ENCODE measurements around the gene SNCB. TPM values are rescaled to one million over a fixed set of nuclear protein-coding genes. Genes with fewer than 3 reads are reported as not detected.

Gene SNCB
- total RNA-seq, 5 donors from 2014 or later (not counting 1 experiment from before 2014, with no cell fraction given): not detected

- peaks cover 30 to 38% (median 32%) of the 10 kb centered on the region in 3 donors for H3K4me1 Mint-ChIP-seq
- ChIA-PET POLR2A (no interaction called here), CTCF (interaction anchor here (0.6 to 2.0 kb wide), 6 partner anchors 11 to 1408 kb away, joined by 3 to 9 read pairs (median 3); no protein-coding TSS in a partner anchor)
- DNase-seq (peak in 3 of 35 experiments; percentile 4 to 64 (median 24)), ATAC-seq (replicated peaks in 1 of 4) (peak in 2 of 4 experiments; percentile 34 to 39)
- peaks cover 6 to 7% of the 10 kb centered on the region in 2 donors for H3K27me3 Mint-ChIP-seq
- Histone ChIP-seq H3K27me3 (replicated peaks in 1 of 2; ENCODE audit: control insufficient read depth in 2 of 2, extremely low read depth in 1 of 2, insufficient read depth in 2 of 2, low read length in 1 of 2) (peaks cover 0 to 19% of the 10 kb centered on the region in 2 experiments), H3K9me3 (no peaks in the 10 kb centered on the region), H3K4me1 (ENCODE audit: control insufficient read depth in 1 of 2, extremely low read depth in 1 of 2, insufficient read depth in 2 of 2, low read length in 2 of 2) (peaks cover 7 to 45% of the 10 kb centered on the region in 2 experiments), H3K4me3 (ENCODE audit: control insufficient read depth in 1 of 2, extremely low read depth in 1 of 2, low read length in 1 of 2) (peak overlapping the region; percentile 33 to 52), H3K36me3 (ENCODE audit: control insufficient read depth in 2 of 2, extremely low read depth in 1 of 2, insufficient read depth in 1 of 2, low read length in 1 of 2) (peaks cover 0 to 11% of the 10 kb centered on the region in 2 donors), H3K27ac (ENCODE audit: low read length) (peak overlapping the region; percentile 37)
- no peaks in the 10 kb centered on the region for H3K9me3 Mint-ChIP-seq
- WGBS (ENCODE audit: insufficient coverage): 46% methylated on average over 5 of the region's 11 CpGs
- peak overlapping the region; percentile 92 to 93 for H3K27ac Mint-ChIP-seq
- peaks cover 7% of the 10 kb centered on the region for H3K36me3 Mint-ChIP-seq
- peak overlapping the region; percentile 68 to 78 (median 71) for H3K4me3 Mint-ChIP-seq
These were observed 28.6 kb upstream of the SNCB start for GRCh38 chr5:176658817-176659511.

- peaks cover 7 to 54% of the 10 kb centered on the region in 2 experiments for H3K4me1 ChIP-seq (ENCODE audit: control insufficient read depth in 1 of 2, extremely low read depth in 1 of 2, insufficient read depth in 2 of 2, low read length in 2 of 2)
- peak; percentile 71 to 79 (median 74) for ATAC-seq (replicated peaks in 1 of 4)
- H3K27ac ChIP-seq (ENCODE audit: low read length): no peak overlapping the region
- H3K27ac Mint-ChIP-seq: peak overlapping the region; percentile 46 to 93
- H3K27me3 Mint-ChIP-seq: peaks cover 2 to 3% of the 10 kb centered on the region in 2 donors
- peak overlapping the region; percentile 68 to 78 (median 71) for H3K4me3 Mint-ChIP-seq
- CTCF ChIA-PET: interaction anchor here (0.6 to 2.0 kb wide), 5 partner anchors 10 to 1409 kb away, joined by 3 to 9 read pairs (median 3); partner anchors contain the start of gene CLTB (in 1 of the 2)
- H3K4me3 ChIP-seq (ENCODE audit: control insufficient read depth in 1 of 2, extremely low read depth in 1 of 2, low read length in 1 of 2): peak overlapping the region in 1 of 2 donors; percentile 3
- peaks cover 38 to 46% (median 39%) of the 10 kb centered on the region in 3 donors for H3K4me1 Mint-ChIP-seq
- peak; percentile 19 to 81 (median 56) for DNase-seq
- 86% methylated on average over 8 of the region's 14 CpGs for WGBS (ENCODE audit: insufficient coverage)
- POLR2A ChIA-PET: no interaction called here
- peaks cover 0 to 11% of the 10 kb centered on the region in 2 donors for H3K36me3 ChIP-seq (ENCODE audit: control insufficient read depth in 2 of 2, extremely low read depth in 1 of 2, insufficient read depth in 1 of 2, low read length in 1 of 2)
- no peaks in the 10 kb centered on the region for H3K9me3 ChIP-seq
- H3K27me3 ChIP-seq (replicated peaks in 1 of 2; ENCODE audit: control insufficient read depth in 2 of 2, extremely low read depth in 1 of 2, insufficient read depth in 2 of 2, low read length in 1 of 2): peaks cover 0 to 16% of the 10 kb centered on the region in 2 experiments
- H3K9me3 Mint-ChIP-seq: no peaks in the 10 kb centered on the region
- peaks cover 15% of the 10 kb centered on the region for H3K36me3 Mint-ChIP-seq
These were observed 27.8 kb upstream of the SNCB start for GRCh38 chr5:176658007-176658599.

- H3K27ac Mint-ChIP-seq: no peak overlapping the region
- H3K4me3 ChIP-seq (ENCODE audit: control insufficient read depth in 1 of 2, extremely low read depth in 1 of 2, low read length in 1 of 2): no peak overlapping the region
- peaks cover 0 to under 1% of the 10 kb centered on the region in 2 donors for H3K27me3 Mint-ChIP-seq
- H3K4me1 Mint-ChIP-seq: peaks cover 52 to 62% (median 55%) of the 10 kb centered on the region in 3 donors
- ChIA-PET CTCF (interaction anchor here in 1 of 2 donors (1.0 kb wide), 1 partner anchor 10 kb away, joined by 3 read pairs; no protein-coding TSS in a partner anchor), POLR2A (no interaction called here)
- no peak for DNase-seq
- no peaks in the 10 kb centered on the region for H3K9me3 Mint-ChIP-seq
- peaks cover 15% of the 10 kb centered on the region for H3K36me3 Mint-ChIP-seq
- H3K4me1 ChIP-seq (ENCODE audit: control insufficient read depth in 1 of 2, extremely low read depth in 1 of 2, insufficient read depth in 2 of 2, low read length in 2 of 2): peaks cover 11 to 70% of the 10 kb centered on the region in 2 experiments
- no peak for ATAC-seq (replicated peaks in 1 of 4)
- H3K4me3 Mint-ChIP-seq: no peak overlapping the region
- no peaks in the 10 kb centered on the region for H3K9me3 ChIP-seq
- H3K27ac ChIP-seq (ENCODE audit: low read length): no peak overlapping the region
- H3K27me3 ChIP-seq (replicated peaks in 1 of 2; ENCODE audit: control insufficient read depth in 2 of 2, extremely low read depth in 1 of 2, insufficient read depth in 2 of 2, low read length in 1 of 2): peaks cover 0 to 4% of the 10 kb centered on the region in 2 experiments
- 95% methylated on average over 13 of the region's 13 CpGs for WGBS (ENCODE audit: insufficient coverage)
- H3K36me3 ChIP-seq (ENCODE audit: control insufficient read depth in 2 of 2, extremely low read depth in 1 of 2, insufficient read depth in 1 of 2, low read length in 1 of 2): peaks cover 0 to 14% of the 10 kb centered on the region in 2 donors
These were observed 26.2 kb upstream of the SNCB start for GRCh38 chr5:176656467-176656990.

GRCh38 chr5:176654856-176655255 is 24.5 kb upstream of the SNCB start:
- H3K4me1 Mint-ChIP-seq: peaks cover 60 to 67% (median 60%) of the 10 kb centered on the region in 3 donors
- DNase-seq (peak in 3 of 35 experiments; percentile 15 to 27 (median 24)), ATAC-seq (replicated peaks in 1 of 4) (peak in 1 of 4 experiments; percentile 36)
- no peak overlapping the region for H3K27ac Mint-ChIP-seq
- Histone ChIP-seq H3K27me3 (replicated peaks in 1 of 2; ENCODE audit: control insufficient read depth in 2 of 2, extremely low read depth in 1 of 2, insufficient read depth in 2 of 2, low read length in 1 of 2) (no peaks in the 10 kb centered on the region), H3K9me3 (no peaks in the 10 kb centered on the region), H3K4me3 (ENCODE audit: control insufficient read depth in 1 of 2, extremely low read depth in 1 of 2, low read length in 1 of 2) (no peak overlapping the region), H3K36me3 (ENCODE audit: control insufficient read depth in 2 of 2, extremely low read depth in 1 of 2, insufficient read depth in 1 of 2, low read length in 1 of 2) (peaks cover 0 to 14% of the 10 kb centered on the region in 2 donors), H3K4me1 (ENCODE audit: control insufficient read depth in 1 of 2, extremely low read depth in 1 of 2, insufficient read depth in 2 of 2, low read length in 2 of 2) (peaks cover 11 to 72% of the 10 kb centered on the region in 2 experiments), H3K27ac (ENCODE audit: low read length) (no peak overlapping the region)
- ChIA-PET CTCF (no interaction called here), POLR2A (no interaction called here)
- H3K4me3 Mint-ChIP-seq: no peak overlapping the region
- H3K36me3 Mint-ChIP-seq: peaks cover 15% of the 10 kb centered on the region
- no CpG with 5 or more reads among the region's 14 CpGs for WGBS (ENCODE audit: insufficient coverage)
- H3K9me3 Mint-ChIP-seq: no peaks in the 10 kb centered on the region
- H3K27me3 Mint-ChIP-seq: no peaks in the 10 kb centered on the region

GRCh38 chr5:176653401-176654385 is 23.4 kb upstream of the SNCB start:
- H3K4me1 ChIP-seq (ENCODE audit: control insufficient read depth in 1 of 2, extremely low read depth in 1 of 2, insufficient read depth in 2 of 2, low read length in 2 of 2): peaks cover 11 to 73% of the 10 kb centered on the region in 2 experiments
- H3K27ac Mint-ChIP-seq: peak overlapping the region; percentile 77 to 85
- H3K4me3 Mint-ChIP-seq: peak overlapping the region in 1 of 3 donors; percentile 21

More at GRCh38 chr5:176653401-176654385, 23.4 kb upstream of the SNCB start:
- Histone ChIP-seq H3K9me3 (no peaks in the 10 kb centered on the region), H3K36me3 (ENCODE audit: control insufficient read depth in 2 of 2, extremely low read depth in 1 of 2, insufficient read depth in 1 of 2, low read length in 1 of 2) (peaks cover 0 to 14% of the 10 kb centered on the region in 2 donors), H3K27ac (ENCODE audit: low read length) (peak overlapping the region; percentile 19), H3K4me3 (ENCODE audit: control insufficient read depth in 1 of 2, extremely low read depth in 1 of 2, low read length in 1 of 2) (no peak overlapping the region), H3K27me3 (replicated peaks in 1 of 2; ENCODE audit: control insufficient read depth in 2 of 2, extremely low read depth in 1 of 2, insufficient read depth in 2 of 2, low read length in 1 of 2) (no peaks in the 10 kb centered on the region)
- H3K27me3 Mint-ChIP-seq: no peaks in the 10 kb centered on the region
- H3K36me3 Mint-ChIP-seq: peaks cover 15% of the 10 kb centered on the region
- peaks cover 59 to 67% (median 62%) of the 10 kb centered on the region in 3 donors for H3K4me1 Mint-ChIP-seq
- 69% methylated on average over 18 of the region's 18 CpGs for WGBS (ENCODE audit: insufficient coverage)
- POLR2A ChIA-PET: no interaction called here
- no peaks in the 10 kb centered on the region for H3K9me3 Mint-ChIP-seq
- DNase-seq (peak in 9 of 35 experiments; percentile 13 to 46 (median 27)), ATAC-seq (replicated peaks in 1 of 4) (peak; percentile 5 to 18 (median 10))
- CTCF ChIA-PET: no interaction called here

Measured in T-cell (primary cell).